CD14-positive monocyte (primary cell): Measurements from ENCODE around the gene NSF. TPM values are rescaled to one million over a fixed set of nuclear protein-coding genes. Genes with fewer than 3 reads are reported as not detected.
"Not testable (repeated sequence)": the region's sequence is repeated elsewhere in the genome, so short reads cannot be mapped to it uniquely, and the experiment has no call there.

Source experiments
- DNase-seq, 3 donors: peaks; one replicate each; pipeline ENCODE4 v3.0.0-alpha.2; 2011 to 2022
- H2AFZ ChIP-seq: 2 replicates; pipeline ENCODE4 v1.6.0; 2012; ENCODE audit warnings: mild to moderate bottlenecking, low read depth, low read length, inconsistent platforms; ENCODE audit not compliant: insufficient read depth, poor library complexity, severe bottlenecking
- H3K27ac ChIP-seq, 2 donors: 1 replicate in 1 of 2; 2 replicates in 1 of 2; pipeline ENCODE4 v1.5.1; 2012 to 2013; ENCODE audit warnings: low read length in 2 of 2, control low read depth in 1 of 2, inconsistent platforms in 1 of 2, low read depth in 1 of 2, mild to moderate bottlenecking in 1 of 2
- H3K27me3 ChIP-seq, 2 donors: one replicate each; pipeline versions ENCODE4 v1.6.0 to v1.6.1; 2011 to 2013; ENCODE audit warnings: low read length in 2 of 2; ENCODE audit not compliant: control insufficient read depth in 2 of 2, insufficient read depth in 2 of 2
- H3K36me3 ChIP-seq, 2 donors: replicated peaks in 1 of 2; 1 replicate in 1 of 2; 2 replicates in 1 of 2; pipeline versions ENCODE4 v1.5.1 to v1.6.1; 2012 to 2013; ENCODE audit warnings: low read length in 2 of 2, control low read depth in 1 of 2, inconsistent platforms in 1 of 2, mild to moderate bottlenecking in 1 of 2; ENCODE audit not compliant: insufficient read depth in 2 of 2, control insufficient read depth in 1 of 2
- H3K4me1 ChIP-seq, 2 donors: 1 replicate in 1 of 2; 2 replicates in 1 of 2; pipeline versions ENCODE4 v1.5.1 to v1.6.1; 2012 to 2013; ENCODE audit warnings: low read length in 2 of 2, control low read depth in 1 of 2, inconsistent platforms in 1 of 2, mild to moderate bottlenecking in 1 of 2, moderate library complexity in 1 of 2; ENCODE audit not compliant: insufficient read depth in 2 of 2, control insufficient read depth in 1 of 2
- H3K4me2 ChIP-seq: replicated peaks from 2 replicates; pipeline ENCODE3; 2012; ENCODE audit warnings: low read length, moderate library complexity, mild to moderate bottlenecking; ENCODE audit not compliant: poor library complexity, severe bottlenecking; ENCODE audit errors: extremely low read depth
- H3K4me3 ChIP-seq, 3 experiments: fragments of 200-600 bp in 1 of 3; sonication (generic) in 1 of 3; replicated peaks in 1 of 3; 1 replicate in 2 of 3; 2 replicates in 1 of 3; pipeline ENCODE4 v1.5.1; 2011 to 2013; ENCODE audit warnings: low read length in 3 of 3, mild to moderate bottlenecking in 3 of 3, control low read depth in 2 of 3, low read depth in 2 of 3, inconsistent platforms in 1 of 3, moderate library complexity in 1 of 3
- H3K79me2 ChIP-seq: 2 replicates; pipeline ENCODE4 v1.6.0; 2012; ENCODE audit warnings: mild to moderate bottlenecking, control low read depth, inconsistent platforms, low read length, moderate library complexity; ENCODE audit not compliant: insufficient read depth
- H3K9ac ChIP-seq: 2 replicates; pipeline ENCODE4 v1.6.0; 2017; ENCODE audit warnings: low read length, mild to moderate bottlenecking; ENCODE audit not compliant: insufficient read depth, poor library complexity, severe bottlenecking
- H3K9me3 ChIP-seq, 2 donors: replicated peaks in 1 of 2; 1 replicate in 1 of 2; 2 replicates in 1 of 2; pipeline versions ENCODE4 v1.5.1 to v1.6.1; 2012 to 2013; ENCODE audit warnings: low read length in 2 of 2, control low read depth in 1 of 2; ENCODE audit not compliant: control insufficient read depth in 1 of 2, insufficient read depth in 1 of 2
- H4K20me1 ChIP-seq: 2 replicates; pipeline ENCODE4 v1.6.0; 2012; ENCODE audit warnings: mild to moderate bottlenecking, low read length, control low read depth, moderate library complexity; ENCODE audit not compliant: insufficient read depth
- H3K27ac Mint-ChIP-seq, 7 donors: one replicate each; pipeline ENCODE4 v1.8.0; 2020; ENCODE audit warnings: mild to moderate bottlenecking in 7 of 7, mixed read lengths in 7 of 7, moderate library complexity in 6 of 7, inconsistent platforms in 2 of 7
- H3K27me3 Mint-ChIP-seq, 3 donors: one replicate each; pipeline ENCODE4 v1.8.0; 2021 to 2022; ENCODE audit warnings: low read depth in 3 of 3, mild to moderate bottlenecking in 3 of 3, mixed read lengths in 3 of 3, moderate library complexity in 3 of 3, inconsistent platforms in 1 of 3
- H3K36me3 Mint-ChIP-seq, 2 donors: one replicate each; pipeline ENCODE4 v1.8.0; 2020; ENCODE audit warnings: mixed read lengths in 2 of 2, inconsistent platforms in 1 of 2, mild to moderate bottlenecking in 1 of 2
- H3K4me1 Mint-ChIP-seq: one replicate; pipeline ENCODE4 v1.8.0; 2020; ENCODE audit warnings: mild to moderate bottlenecking, mixed read lengths
- H3K4me3 Mint-ChIP-seq, 2 donors: one replicate each; pipeline ENCODE4 v1.8.0; 2020; ENCODE audit warnings: mild to moderate bottlenecking in 2 of 2, mixed read lengths in 2 of 2, moderate library complexity in 1 of 2
- H3K9me3 Mint-ChIP-seq, 7 donors: one replicate each; pipeline ENCODE4 v1.8.0; 2020 to 2022; ENCODE audit warnings: mixed read lengths in 7 of 7, mild to moderate bottlenecking in 6 of 7, moderate library complexity in 6 of 7, inconsistent platforms in 2 of 7
- WGBS: methylation state at CpG from one replicate; pipeline ENCODE4 v1.1.5; 2013; ENCODE audit warnings: missing lambda C conversion rate; ENCODE audit not compliant: insufficient coverage; 5-methylcytosine and 5-hydroxymethylcytosine counted together
- intact Hi-C, 2 donors: fragments of 100-400 bp; cut with micrococcal nuclease; formaldehyde crosslinking; loops; one replicate each; pipeline versions ENCODE4 v1.15.0 to v1.15.1; 2023
- polyA plus RNA-seq, 3 donors: library from polyadenylated mRNA; depleted of rRNA in 1 of 3; unstranded in 2 of 3; stranded (reverse) in 1 of 3; fragments of 300-500 nt in 2 of 3; fragments of >200 nt in 1 of 3; fragmentation: Illumina TruSeq in 2 of 3; gene quantifications; 1 replicate in 2 of 3; 2 replicates in 1 of 3; pipeline ENCODE4 v1.2.3, GENCODE V29; 2012 to 2021

The NSF gene
- polyA plus RNA-seq, 3 donors: 22.5 to 63.2 (median 58.0) TPM

- H4K20me1 ChIP-seq, H2AFZ ChIP-seq, H3K4me1 Mint-ChIP-seq, H3K4me3 ChIP-seq, H3K9me3 ChIP-seq, intact Hi-C loops, H3K27ac ChIP-seq, H3K27me3 Mint-ChIP-seq, H3K9ac ChIP-seq, H3K36me3 Mint-ChIP-seq, H3K4me2 ChIP-seq, H3K4me3 Mint-ChIP-seq, H3K36me3 ChIP-seq, H3K9me3 Mint-ChIP-seq, H3K4me1 ChIP-seq, H3K27ac Mint-ChIP-seq, DNase-seq, H3K79me2 ChIP-seq, H3K27me3 ChIP-seq: not testable (repeated sequence)
- no CpG with 5 or more reads among the region's 2 CpGs for WGBS
These were observed 73.1 kb downstream of the NSF start for GRCh38 chr17:46663552-46663951.

GRCh38 chr17:46665969-46666368 is 75.5 kb downstream of the NSF start:
- H3K27ac Mint-ChIP-seq, H3K9ac ChIP-seq, H3K9me3 ChIP-seq, H2AFZ ChIP-seq, H4K20me1 ChIP-seq, H3K4me3 ChIP-seq, H3K4me2 ChIP-seq, intact Hi-C loops, H3K9me3 Mint-ChIP-seq, H3K4me1 ChIP-seq, H3K4me1 Mint-ChIP-seq, H3K36me3 Mint-ChIP-seq, H3K27me3 ChIP-seq, H3K27me3 Mint-ChIP-seq, DNase-seq, H3K79me2 ChIP-seq, H3K36me3 ChIP-seq, H3K4me3 Mint-ChIP-seq, H3K27ac ChIP-seq: not testable (repeated sequence)
- no CpG with 5 or more reads among the region's 5 CpGs for WGBS

- H3K9ac ChIP-seq, intact Hi-C loops, H3K4me3 ChIP-seq, H3K27ac Mint-ChIP-seq, H3K79me2 ChIP-seq, H3K4me3 Mint-ChIP-seq, H3K4me1 ChIP-seq, H3K4me1 Mint-ChIP-seq, H2AFZ ChIP-seq, H3K27ac ChIP-seq, H3K4me2 ChIP-seq, H3K27me3 ChIP-seq, DNase-seq, H3K36me3 Mint-ChIP-seq, H3K36me3 ChIP-seq, H3K9me3 ChIP-seq, H3K9me3 Mint-ChIP-seq, H4K20me1 ChIP-seq, H3K27me3 Mint-ChIP-seq: not testable (repeated sequence)
- no CpG with 5 or more reads among the region's 4 CpGs for WGBS
These were observed 80.3 kb downstream of the NSF start for GRCh38 chr17:46670789-46671188.

- H3K9me3 ChIP-seq, H3K4me3 Mint-ChIP-seq, H3K4me1 Mint-ChIP-seq, H3K27ac ChIP-seq, H3K27me3 ChIP-seq, H2AFZ ChIP-seq, DNase-seq, H3K4me3 ChIP-seq, H3K4me1 ChIP-seq, H3K27me3 Mint-ChIP-seq, H3K4me2 ChIP-seq, H3K27ac Mint-ChIP-seq, intact Hi-C loops, H4K20me1 ChIP-seq, H3K9me3 Mint-ChIP-seq, H3K9ac ChIP-seq, H3K79me2 ChIP-seq, H3K36me3 ChIP-seq, H3K36me3 Mint-ChIP-seq: not testable (repeated sequence)
- WGBS: no CpG with 5 or more reads among the region's 2 CpGs
These were observed 82.3 kb downstream of the NSF start for GRCh38 chr17:46672777-46673176.

GRCh38 chr17:46677819-46678218 is 87.3 kb downstream of the NSF start:
- H3K4me3 Mint-ChIP-seq, H3K4me1 Mint-ChIP-seq, H3K9ac ChIP-seq, H3K9me3 ChIP-seq, H3K27ac ChIP-seq, H3K27me3 ChIP-seq, H4K20me1 ChIP-seq, H3K27me3 Mint-ChIP-seq, H3K27ac Mint-ChIP-seq, H2AFZ ChIP-seq, H3K9me3 Mint-ChIP-seq, H3K36me3 Mint-ChIP-seq, H3K79me2 ChIP-seq, DNase-seq, H3K4me3 ChIP-seq, H3K4me1 ChIP-seq, intact Hi-C loops, H3K4me2 ChIP-seq, H3K36me3 ChIP-seq: not testable (repeated sequence)
